Mucosa of rectum (tissue), 2 donors: ENCODE results near the gene PRRG2.

Source experiments
- H3K27ac ChIP-seq, 2 donors: one replicate each; pipeline ENCODE4 v1.7.0; 2013; ENCODE audit warnings: inconsistent platforms in 2 of 2, low read depth in 2 of 2, low read length in 2 of 2
- H3K27me3 ChIP-seq, 2 donors: one replicate each; pipeline ENCODE4 v1.7.0; 2013; ENCODE audit warnings: low read length in 2 of 2; ENCODE audit not compliant: control insufficient read depth in 2 of 2, insufficient read depth in 2 of 2
- H3K36me3 ChIP-seq, 2 donors: one replicate each; pipeline ENCODE4 v1.7.0; 2013; ENCODE audit warnings: low read length in 2 of 2; ENCODE audit not compliant: control insufficient read depth in 2 of 2, insufficient read depth in 2 of 2
- H3K4me1 ChIP-seq, 2 donors: one replicate each; pipeline ENCODE4 v1.7.0; 2013; ENCODE audit warnings: low read length in 2 of 2, mild to moderate bottlenecking in 1 of 2; ENCODE audit not compliant: control insufficient read depth in 2 of 2, insufficient read depth in 2 of 2
- H3K4me3 ChIP-seq, 2 donors: one replicate each; pipeline ENCODE4 v1.7.0; 2013; ENCODE audit warnings: low read length in 2 of 2
- H3K9ac ChIP-seq, 2 donors: one replicate each; pipeline ENCODE4 v1.7.0; 2013; ENCODE audit warnings: low read length in 2 of 2, low read depth in 1 of 2, mild to moderate bottlenecking in 1 of 2
- H3K9me3 ChIP-seq, 2 donors: one replicate each; pipeline ENCODE4 v1.7.0; 2013; ENCODE audit warnings: low read length in 2 of 2; ENCODE audit not compliant: control insufficient read depth in 2 of 2
- donor health status: healthy.
- donor health status: Normal muscosa, but diverticular disease.

The PRRG2 gene

GRCh38 chr19:49593233-49594113, 12.4 kb downstream of the PRRG2 start:
- H3K36me3 ChIP-seq, result peaks cover 11 to 16% of the 10 kb centered on the region in 2 donors
- peaks cover 9 to 22% of the 10 kb centered on the region in 2 donors for H3K4me1 ChIP-seq
- peak overlapping the region; percentile 70 to 74 for H3K4me3 ChIP-seq
- peak overlapping the region; percentile 49 to 71 for H3K9ac ChIP-seq
- no peaks in the 10 kb centered on the region for H3K27me3 ChIP-seq
- H3K9me3 ChIP-seq, result no peaks in the 10 kb centered on the region
- H3K27ac ChIP-seq, result peak overlapping the region; percentile 86 to 97

- Histone ChIP-seq H3K9me3 (no peaks in the 10 kb centered on the region), H3K36me3 (peaks cover 16 to 24% of the 10 kb centered on the region in 2 donors), H3K9ac (peak overlapping the region in 1 of 2 donors; percentile 71), H3K27ac (peak overlapping the region in 1 of 2 donors; percentile 97), H3K4me3 (peak overlapping the region in 1 of 2 donors; percentile 72), H3K27me3 (no peaks in the 10 kb centered on the region), H3K4me1 (peaks cover 9 to 22% of the 10 kb centered on the region in 2 donors)
Observed at GRCh38 chr19:49594157-49594992, 13.3 kb downstream of the PRRG2 start.

GRCh38 chr19:49594993-49595818, 14.1 kb downstream of the PRRG2 start:
- no peaks in the 10 kb centered on the region for H3K27me3 ChIP-seq
- H3K4me3 ChIP-seq, result no peak overlapping the region
- no peaks in the 10 kb centered on the region for H3K9me3 ChIP-seq
- no peak overlapping the region for H3K9ac ChIP-seq
- H3K27ac ChIP-seq, result no peak overlapping the region
- H3K4me1 ChIP-seq, result peaks cover 9 to 22% of the 10 kb centered on the region in 2 donors
- peaks cover 24 to 30% of the 10 kb centered on the region in 2 donors for H3K36me3 ChIP-seq

GRCh38 chr19:49595819-49596404, 14.8 kb downstream of the PRRG2 start:
- H3K9ac ChIP-seq, result no peak overlapping the region
- H3K4me1 ChIP-seq, result peaks cover 9 to 18% of the 10 kb centered on the region in 2 donors
- H3K9me3 ChIP-seq, result no peaks in the 10 kb centered on the region
- H3K27me3 ChIP-seq, result no peaks in the 10 kb centered on the region
- H3K27ac ChIP-seq, result no peak overlapping the region
- no peak overlapping the region for H3K4me3 ChIP-seq
- H3K36me3 ChIP-seq, result peaks cover 25 to 32% of the 10 kb centered on the region in 2 donors

- peaks cover 28 to 34% of the 10 kb centered on the region in 2 donors for H3K36me3 ChIP-seq
- H3K9me3 ChIP-seq, result no peaks in the 10 kb centered on the region
Observed at GRCh38 chr19:49596407-49596806, 15.3 kb downstream of the PRRG2 start.

GRCh38 chr19:49596954-49597702, 16.0 kb downstream of the PRRG2 start:
- H3K36me3 ChIP-seq, result peaks cover 33 to 39% of the 10 kb centered on the region in 2 donors
- no peak overlapping the region for H3K27ac ChIP-seq
- peaks cover 9 to 17% of the 10 kb centered on the region in 2 donors for H3K4me1 ChIP-seq

More at GRCh38 chr19:49596407-49596806, 15.3 kb downstream of the PRRG2 start:
- Histone ChIP-seq H3K9ac (no peak overlapping the region), H3K4me3 (no peak overlapping the region), H3K4me1 (peaks cover 9 to 18% of the 10 kb centered on the region in 2 donors), H3K27me3 (no peaks in the 10 kb centered on the region), H3K27ac (no peak overlapping the region)

GRCh38 chr19:49597703-49597974, 16.5 kb downstream of the PRRG2 start:
- peaks cover 37 to 45% of the 10 kb centered on the region in 2 donors for H3K36me3 ChIP-seq
- peaks cover 5 to 12% of the 10 kb centered on the region in 2 donors for H3K4me1 ChIP-seq
- H3K9ac ChIP-seq, result no peak overlapping the region
- no peak overlapping the region for H3K4me3 ChIP-seq
- no peak overlapping the region for H3K27ac ChIP-seq
- no peaks in the 10 kb centered on the region for H3K9me3 ChIP-seq
- H3K27me3 ChIP-seq, result no peaks in the 10 kb centered on the region

More at GRCh38 chr19:49596954-49597702, 16.0 kb downstream of the PRRG2 start:
- no peaks in the 10 kb centered on the region for H3K27me3 ChIP-seq
- H3K9me3 ChIP-seq, result no peaks in the 10 kb centered on the region
- no peak overlapping the region for H3K9ac ChIP-seq
- no peak overlapping the region for H3K4me3 ChIP-seq

GRCh38 chr19:49599378-49600295, 18.5 kb downstream of the PRRG2 start:
- no peaks in the 10 kb centered on the region for H3K4me1 ChIP-seq
- peaks cover 44 to 47% of the 10 kb centered on the region in 2 donors for H3K36me3 ChIP-seq
- H3K9ac ChIP-seq, result no peak overlapping the region
- H3K4me3 ChIP-seq, result no peak overlapping the region
- H3K27me3 ChIP-seq, result no peaks in the 10 kb centered on the region
- no peaks in the 10 kb centered on the region for H3K9me3 ChIP-seq
- H3K27ac ChIP-seq, result no peak overlapping the region
